Lung (tissue), 12 donors: ENCODE measurements around the gene HHLA2. TPM values are rescaled to one million over a fixed set of nuclear protein-coding genes. Genes with fewer than 3 reads are reported as not detected.

Experiments used
- ATAC-seq: fragments of 200-7000 bp; cut with Tn5 transposase; one replicate; pipeline ENCODE4 v1.9.1; 2020; ENCODE audit warnings: moderate number of reproducible peaks; ENCODE audit not compliant: insufficient read depth, low FRiP score
- DNase-seq, 3 donors: peaks; one replicate each; pipeline ENCODE4 v3.0.0-alpha.2; 2013 to 2017
- H3K27ac ChIP-seq, 2 donors: one replicate each; pipeline ENCODE4 v1.5.1; 2013; ENCODE audit warnings: mild to moderate bottlenecking in 2 of 2, moderate library complexity in 2 of 2, control low read depth in 1 of 2, inconsistent platforms in 1 of 2, low read depth in 1 of 2, low read length in 1 of 2
- H3K27me3 ChIP-seq, 3 donors: one replicate each; pipeline ENCODE4 v1.5.1; 2013; ENCODE audit warnings: low read length in 2 of 3; ENCODE audit not compliant: control insufficient read depth in 3 of 3, insufficient read depth in 3 of 3
- H3K36me3 ChIP-seq, 4 donors: one replicate each; pipeline ENCODE4 v1.5.1; 2013; ENCODE audit warnings: low read length in 4 of 4, mild to moderate bottlenecking in 1 of 4, moderate library complexity in 1 of 4; ENCODE audit not compliant: control insufficient read depth in 4 of 4, insufficient read depth in 4 of 4
- H3K4me1 ChIP-seq, 5 donors: one replicate each; pipeline ENCODE4 v1.5.1; 2013; ENCODE audit warnings: low read length in 5 of 5, mild to moderate bottlenecking in 2 of 5, moderate library complexity in 1 of 5; ENCODE audit not compliant: control insufficient read depth in 5 of 5, insufficient read depth in 5 of 5
- H3K4me3 ChIP-seq: one replicate; pipeline ENCODE4 v1.5.1; 2013; ENCODE audit warnings: mild to moderate bottlenecking, control low read depth, moderate library complexity
- H3K9ac ChIP-seq, 2 donors: one replicate each; pipeline ENCODE4 v1.5.1; 2013; ENCODE audit warnings: low read length in 2 of 2, control low read depth in 1 of 2; ENCODE audit not compliant: insufficient read depth in 1 of 2
- H3K9me3 ChIP-seq, 4 donors: one replicate each; pipeline ENCODE4 v1.5.1; 2013; ENCODE audit warnings: low read length in 3 of 4, mild to moderate bottlenecking in 1 of 4, moderate library complexity in 1 of 4; ENCODE audit not compliant: control insufficient read depth in 4 of 4, insufficient read depth in 3 of 4
- CTCF ChIP-seq: IDR thresholded peaks from 2 replicates; pipeline ENCODE4 v1.5.1; 2012; ENCODE audit warnings: mild to moderate bottlenecking; ENCODE audit errors: control extremely low read depth, extremely low read depth
- WGBS, 2 donors: extraction: QIAGEN DNeasy Blood & Tissue Kit; methylation state at CpG; one replicate each; pipeline ENCODE4 v1.1.7; 2013; 5-methylcytosine and 5-hydroxymethylcytosine counted together
- polyA plus RNA-seq, 2 donors: library from polyadenylated mRNA; stranded (reverse); fragments of 200-250 nt; gene quantifications; one replicate each; pipeline ENCODE4 v1.2.1, GENCODE V29; 2013
- total RNA-seq, 2 donors: library from RNA; depleted of rRNA in 1 of 2; stranded (reverse); fragments of >200 nt in 1 of 2; gene quantifications; one replicate each; pipeline ENCODE4 v1.2.1, GENCODE V29; 2014 to 2021
- donor health status: control.
- donor health status: control.
- donor health status: Bipolar disorder and iron deficiency.
- donor health status: healthy.
- donor health status: DM: yes; HTN: yes; CAD: no.

HHLA2 gene
- total and polyA plus RNA-seq, 4 donors: 1.8 to 20.2 (median 3.5) TPM

- DNase-seq (peak; percentile 66 to 85 (median 68)), ATAC-seq (peak; percentile 45)
- no peaks in the 10 kb centered on the region for H3K36me3 ChIP-seq
- 59 to 70% methylated on average over 6 of the region's 6 CpGs for WGBS, 2 donors
- H3K27me3 ChIP-seq: no peaks in the 10 kb centered on the region
- H3K27ac ChIP-seq: no peak overlapping the region
- no peaks in the 10 kb centered on the region for H3K9me3 ChIP-seq
- no peak overlapping the region for H3K9ac ChIP-seq
- no peak for TF ChIP-seq CTCF
- H3K4me1 ChIP-seq: no peaks in the 10 kb centered on the region
- no peak overlapping the region for H3K4me3 ChIP-seq
These were observed 23.2 kb downstream of the HHLA2 start for GRCh38 chr3:108319428-108320082.

GRCh38 chr3:108320746-108321350 is 24.5 kb downstream of the HHLA2 start:
- H3K9ac ChIP-seq: no peak overlapping the region
- ATAC-seq: no peak
- H3K27me3 ChIP-seq: no peaks in the 10 kb centered on the region
- no peak for TF ChIP-seq CTCF
- no peak for DNase-seq
- peak overlapping the region in 1 of 2 donors; percentile 40 for H3K27ac ChIP-seq
- no peaks in the 10 kb centered on the region for H3K36me3 ChIP-seq
- no peaks in the 10 kb centered on the region for H3K9me3 ChIP-seq
- WGBS, 2 donors: 85 to 95% methylated on average over 6 of the region's 6 CpGs
- no peaks in the 10 kb centered on the region for H3K4me1 ChIP-seq
- H3K4me3 ChIP-seq: no peak overlapping the region

DNA sequence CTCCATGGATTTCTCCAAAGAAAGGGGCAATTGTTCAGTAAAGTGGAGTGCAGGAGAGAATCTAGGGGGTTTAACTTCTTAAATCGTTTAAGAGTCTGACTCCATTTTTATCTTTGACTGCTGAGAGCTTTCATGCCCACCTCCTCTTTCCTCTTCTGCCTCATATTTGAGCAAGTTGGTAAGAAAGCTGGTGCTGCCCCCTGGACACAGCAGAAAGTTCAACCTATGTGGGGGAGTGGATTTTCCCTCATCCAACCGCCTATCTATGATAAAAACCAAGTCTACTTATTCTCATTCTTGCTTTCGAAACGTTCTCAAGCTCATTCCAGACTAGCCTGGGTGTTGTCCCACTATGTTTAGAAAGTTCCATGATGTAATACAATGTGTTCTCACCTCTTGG is 26.0 kb downstream of the HHLA2 start:
- ATAC-seq: no peak
- H3K36me3 ChIP-seq: no peaks in the 10 kb centered on the region

More for the DNA sequence above, 26.0 kb downstream of the HHLA2 start:
- TF ChIP-seq CTCF: no peak
- 76 to 80% methylated on average over 4 of the region's 4 CpGs for WGBS, 2 donors
- no peaks in the 10 kb centered on the region for H3K27me3 ChIP-seq
- no peaks in the 10 kb centered on the region for H3K4me1 ChIP-seq
- no peak overlapping the region for H3K9ac ChIP-seq
- DNase-seq: no peak
- no peak overlapping the region for H3K27ac ChIP-seq
- no peaks in the 10 kb centered on the region for H3K9me3 ChIP-seq
- no peak overlapping the region for H3K4me3 ChIP-seq
